GM08714 (cell line): ENCODE data around the gene PKD1.

Experiments used
- H3K4me3 ChIP-seq: fragments of 200-500 bp; sonication (Bioruptor generic); 2 replicates; pipeline ENCODE4 v1.5.1; 2014; ENCODE audit warnings: mild to moderate bottlenecking, low read length, inconsistent platforms
- ZNF274 ChIP-seq: IDR thresholded peaks from 2 replicates; pipeline ENCODE4 v1.6.1; 2012; ENCODE audit warnings: mild to moderate bottlenecking, low read depth, low read length

PKD1 gene

GRCh38 chr16:2092256-2092620 lies 43.5 kb downstream of the PKD1 start:
- TF ChIP-seq ZNF274: no peak
- H3K4me3 ChIP-seq: no peak overlapping the region

DNA sequence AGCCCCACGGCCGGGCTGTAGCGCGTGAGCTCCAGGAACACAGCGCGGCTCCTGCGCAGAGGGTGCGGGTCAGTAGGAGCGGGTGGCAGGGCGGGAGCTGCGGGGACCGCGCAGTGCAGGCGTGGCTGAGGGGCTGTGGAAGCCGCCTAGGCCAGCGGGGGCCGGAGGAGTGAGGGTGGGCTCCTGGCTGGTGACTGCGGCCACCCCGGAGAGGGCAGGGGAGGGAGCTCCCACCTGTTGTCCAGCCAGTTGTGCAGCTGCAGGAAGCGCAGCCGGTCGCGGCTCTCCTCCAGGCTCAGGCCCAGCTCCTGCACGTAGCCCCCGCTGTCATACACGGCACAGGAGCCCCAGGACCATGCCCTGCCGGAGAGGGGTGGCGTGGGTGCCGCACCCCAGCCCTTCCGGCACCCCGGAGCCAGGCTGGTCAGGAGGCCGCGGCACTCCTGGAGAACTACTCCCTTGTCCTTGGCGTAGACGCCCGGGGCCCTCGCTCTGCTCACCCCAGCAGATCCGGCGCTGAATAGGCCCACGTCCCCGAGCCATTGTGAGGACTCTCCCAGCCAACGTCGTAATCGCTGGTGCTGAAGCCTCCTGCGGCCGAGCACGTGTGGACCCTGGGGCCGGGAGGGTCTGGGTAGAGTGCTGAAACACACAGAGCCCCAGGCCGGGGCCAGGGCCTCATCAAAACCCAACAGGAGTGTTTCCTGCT lies 44.0 kb downstream of the PKD1 start:
- no peak overlapping the region for H3K4me3 ChIP-seq

DNA sequence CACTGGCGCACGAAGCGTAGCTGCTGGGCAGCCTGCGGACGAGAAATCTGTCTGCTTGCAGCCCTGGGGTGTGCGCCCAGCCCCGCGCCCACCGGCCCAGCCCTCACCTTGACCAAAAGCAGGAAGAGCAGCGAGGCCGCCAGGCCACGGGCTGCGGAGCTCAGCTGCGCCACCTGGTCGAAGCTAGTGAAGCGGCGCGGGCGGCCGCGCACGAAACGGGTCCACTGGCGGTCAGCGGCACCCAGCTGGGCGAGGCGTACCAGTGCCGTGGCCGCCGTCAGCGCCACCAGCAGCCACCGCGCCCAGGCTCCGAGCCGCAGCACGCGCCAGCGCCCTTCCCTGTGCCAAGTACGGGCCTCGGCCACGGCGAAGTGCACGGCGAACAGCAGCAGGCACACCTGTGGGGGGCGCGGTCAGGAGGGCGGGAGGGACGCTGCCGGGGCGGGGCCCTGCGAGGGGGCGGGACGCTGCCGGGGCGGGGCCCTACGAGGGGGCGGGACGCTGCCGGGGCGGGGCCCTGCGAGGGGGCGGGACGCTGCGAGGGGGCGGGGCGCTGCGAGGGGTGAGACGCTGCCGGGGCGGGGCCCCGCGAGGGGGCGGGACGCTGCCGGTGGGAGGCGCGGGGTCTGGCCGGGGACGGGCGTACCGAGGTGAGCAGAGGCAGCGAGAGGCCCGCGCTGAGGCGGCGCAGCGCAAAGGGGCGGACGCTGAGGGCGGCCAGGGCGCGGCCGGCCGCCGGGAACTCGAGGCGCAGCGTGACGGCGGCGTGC lies 44.7 kb downstream of the PKD1 start:
- no peak overlapping the region for H3K4me3 ChIP-seq
- no peak for TF ChIP-seq ZNF274

More for the DNA sequence above, 44.0 kb downstream of the PKD1 start:
- TF ChIP-seq ZNF274: no peak

DNA sequence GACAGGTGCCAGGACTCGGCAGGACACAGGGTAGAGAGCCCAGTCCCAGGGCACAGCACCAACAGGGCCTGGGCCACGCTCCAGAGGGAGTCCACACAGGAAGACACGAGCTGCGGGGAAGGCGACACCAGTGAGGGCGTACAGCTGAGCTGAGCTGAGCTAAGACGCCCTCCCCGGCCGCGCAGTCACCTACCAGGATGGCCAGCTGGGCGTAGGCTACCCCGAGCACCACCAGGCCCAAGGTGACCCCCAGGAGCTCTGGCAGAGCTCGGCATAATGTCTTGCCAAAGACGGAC lies 45.3 kb downstream of the PKD1 start:
- no peak for TF ChIP-seq ZNF274
- no peak overlapping the region for H3K4me3 ChIP-seq

- TF ChIP-seq ZNF274: no peak
- H3K4me3 ChIP-seq: no peak overlapping the region
Observed at GRCh38 chr16:2089706-2090480, 45.8 kb downstream of the PKD1 start.

DNA sequence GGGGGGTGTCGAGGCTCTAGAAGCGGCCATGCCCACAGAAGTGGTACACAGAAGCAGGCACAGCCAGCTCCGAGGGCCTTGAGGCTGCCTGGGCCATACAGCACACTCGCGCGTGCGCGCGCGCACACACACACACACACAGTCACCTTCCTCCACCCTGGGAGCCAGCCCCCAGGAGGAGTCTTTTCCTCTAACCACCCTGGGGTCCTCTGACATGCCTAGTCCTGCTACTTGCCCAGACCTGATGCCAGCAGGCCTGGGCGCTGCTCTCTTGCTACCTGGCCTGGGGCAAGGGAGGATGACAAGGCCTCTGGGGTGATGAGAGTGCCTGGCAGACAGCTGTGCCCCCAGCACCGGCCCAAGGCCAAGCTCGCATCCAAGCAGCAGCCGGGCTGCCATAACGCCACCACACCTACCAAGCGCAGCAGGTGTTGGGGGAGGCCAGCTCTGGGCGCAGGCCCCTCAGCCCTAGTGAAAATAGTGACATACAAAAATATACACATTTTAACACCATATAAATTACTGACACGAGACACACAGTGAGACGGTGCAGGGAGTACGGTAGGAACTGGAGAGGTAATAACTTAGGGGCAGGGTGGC lies 46.8 kb downstream of the PKD1 start:
- TF ChIP-seq ZNF274: no peak

DNA sequence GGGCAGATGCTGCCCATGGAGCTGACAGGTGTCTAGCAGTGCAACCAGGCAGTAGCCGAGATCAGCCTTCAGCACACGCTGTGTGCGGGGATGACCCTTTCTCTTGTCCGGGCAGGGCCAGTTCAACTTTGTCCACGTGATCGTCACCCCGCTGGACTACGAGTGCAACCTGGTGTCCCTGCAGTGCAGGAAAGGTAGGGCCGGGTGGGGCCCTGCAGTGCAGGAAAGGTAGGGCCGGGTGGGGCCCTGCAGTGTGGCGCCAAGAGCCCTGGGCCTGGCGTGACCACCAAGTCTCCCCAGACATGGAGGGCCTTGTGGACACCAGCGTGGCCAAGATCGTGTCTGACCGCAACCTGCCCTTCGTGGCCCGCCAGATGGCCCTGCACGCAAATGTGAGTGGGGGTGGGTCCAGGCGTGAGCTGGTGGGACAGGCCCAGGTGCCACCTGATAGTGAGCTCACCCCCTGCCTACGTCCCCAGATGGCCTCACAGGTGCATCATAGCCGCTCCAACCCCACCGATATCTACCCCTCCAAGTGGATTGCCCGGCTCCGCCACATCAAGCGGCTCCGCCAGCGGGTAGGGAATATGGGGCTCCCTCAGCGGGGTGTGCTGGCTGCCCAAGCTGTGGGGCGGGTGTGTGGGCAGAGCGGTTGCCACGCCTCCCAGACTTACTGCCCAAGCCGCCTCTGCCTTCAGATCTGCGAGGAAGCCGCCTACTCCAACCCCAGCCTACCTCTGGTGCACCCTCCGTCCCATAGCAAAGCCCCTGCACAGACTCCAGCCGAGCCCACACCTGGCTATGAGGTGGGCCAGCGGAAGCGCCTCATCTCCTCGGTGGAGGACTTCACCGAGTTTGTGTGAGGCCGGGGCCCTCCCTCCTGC lies 47.7 kb downstream of the PKD1 start:
- TF ChIP-seq ZNF274: no peak
- H3K4me3 ChIP-seq: no peak overlapping the region

More for the DNA sequence above, 46.8 kb downstream of the PKD1 start:
- no peak overlapping the region for H3K4me3 ChIP-seq

DNA sequence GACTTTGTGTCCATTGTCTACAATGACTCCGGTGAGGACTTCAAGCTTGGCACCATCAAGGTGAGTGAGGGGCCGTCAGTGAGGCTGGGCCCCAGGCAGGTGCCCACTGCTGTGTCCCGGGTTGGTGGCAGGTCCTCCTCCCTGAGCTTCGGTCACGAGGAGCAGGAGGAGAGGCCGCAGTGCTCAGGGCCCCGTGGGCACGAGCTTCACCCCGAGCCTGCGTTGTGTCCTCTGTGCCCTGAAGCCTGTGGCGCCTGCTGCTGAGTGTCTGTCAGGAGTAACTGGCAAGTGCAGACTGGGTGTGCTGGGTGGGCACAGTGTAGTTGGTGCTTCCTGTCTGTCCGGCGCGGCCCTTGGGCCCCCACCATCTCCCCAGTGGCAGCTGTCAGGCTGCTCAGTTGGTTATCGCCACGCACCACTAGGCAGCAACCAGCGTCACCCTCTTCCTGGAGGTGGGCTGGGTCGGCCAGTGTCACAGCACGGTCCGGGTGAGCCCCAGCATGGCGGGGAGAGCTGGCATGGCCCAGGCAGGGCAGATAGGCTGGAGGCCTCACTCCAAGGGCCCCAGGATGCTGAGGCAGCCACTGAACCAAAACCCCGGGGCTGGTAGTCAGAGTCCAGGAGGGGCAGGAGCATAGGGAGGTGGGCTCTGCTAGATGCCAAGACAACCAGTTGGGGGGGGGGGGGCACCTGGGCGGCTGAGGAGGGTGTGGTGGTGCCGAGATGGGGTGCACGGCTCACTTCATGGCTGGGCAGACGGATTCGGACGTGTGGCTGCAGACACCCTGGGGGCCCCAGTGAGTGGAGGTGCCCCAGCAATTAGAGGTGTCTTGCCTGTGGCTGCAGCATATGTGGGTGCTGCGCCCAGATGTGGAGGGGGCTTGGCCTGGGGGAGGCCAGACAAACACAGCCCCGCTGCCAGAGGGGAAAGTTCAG lies 48.6 kb downstream of the PKD1 start:
- no peak for TF ChIP-seq ZNF274
- H3K4me3 ChIP-seq: no peak overlapping the region

DNA sequence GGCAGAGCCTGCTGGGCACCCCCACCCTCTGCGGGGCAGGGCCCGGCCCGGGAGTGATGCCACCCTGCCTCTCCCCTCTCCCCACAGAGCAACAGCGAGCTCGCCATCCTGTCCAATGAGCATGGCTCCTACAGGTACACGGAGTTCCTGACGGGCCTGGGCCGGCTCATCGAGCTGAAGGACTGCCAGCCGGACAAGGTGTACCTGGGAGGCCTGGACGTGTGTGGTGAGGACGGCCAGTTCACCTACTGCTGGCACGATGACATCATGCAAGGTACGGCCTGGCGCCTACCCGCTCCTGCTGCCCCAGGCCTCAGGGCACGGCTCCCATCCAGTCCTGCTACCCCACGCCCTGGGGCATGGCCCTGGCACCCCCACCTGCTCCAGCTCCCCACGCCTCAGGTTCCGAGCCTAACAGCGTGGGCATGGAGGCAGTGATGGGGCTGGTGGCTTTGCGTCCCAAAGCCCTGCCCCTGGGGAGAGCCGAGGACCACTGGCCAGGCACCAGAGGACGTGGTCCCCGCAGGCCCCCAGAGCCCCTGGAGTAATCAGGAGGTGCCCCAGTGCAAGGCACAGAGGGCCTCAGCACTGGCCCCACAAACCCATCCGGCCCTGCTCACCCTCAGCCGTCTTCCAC lies 49.5 kb downstream of the PKD1 start:
- no peak for TF ChIP-seq ZNF274
- H3K4me3 ChIP-seq: no peak overlapping the region

DNA sequence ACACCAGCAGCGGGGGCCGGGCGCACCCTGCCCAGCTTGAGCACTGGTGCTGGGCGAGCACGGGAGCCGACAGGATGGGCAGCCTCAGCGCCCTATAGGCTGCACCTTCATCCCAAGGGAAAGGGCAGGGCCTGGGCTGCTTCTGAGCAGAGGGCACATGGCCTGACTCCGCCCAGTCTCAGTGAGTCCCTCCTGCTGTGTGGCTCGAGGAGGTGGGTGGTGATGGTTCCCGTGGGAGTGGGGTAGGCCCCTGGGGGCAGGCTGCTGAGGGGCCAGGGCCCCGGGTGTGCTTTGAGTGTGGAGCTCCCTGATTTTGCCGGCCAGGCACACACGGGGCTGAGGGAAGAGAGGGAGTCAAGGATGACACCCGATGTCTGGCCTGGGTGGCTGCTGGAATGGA lies 50.0 kb downstream of the PKD1 start:
- no peak overlapping the region for H3K4me3 ChIP-seq
- TF ChIP-seq ZNF274: no peak

- no peak overlapping the region for H3K4me3 ChIP-seq
- TF ChIP-seq ZNF274: no peak
Observed at GRCh38 chr16:2084895-2085625, 50.6 kb downstream of the PKD1 start.
